PC-9 (cell line): ENCODE results near the gene DIRAS1. TPM values are rescaled to one million over a fixed set of nuclear protein-coding genes. Genes with fewer than 3 reads are reported as not detected.

Source experiments
- BruUV-seq: library from RNA; stranded (reverse); fragments of 400-500 nt; replicated peaks from 2 replicates; lab custom pipeline; 2021; lab: Mats Ljungman, UMichigan
- CTCF ChIA-PET: fragments of 300-600 bp; sonication (Branson Sonifier 250); formaldehyde crosslinking; loops from one replicate; lab custom pipeline; 2022; ENCODE audit warnings: antibody characterized with exemption; lab: Charles Lee
- POLR2A ChIA-PET: fragments of 300-600 bp; sonication (Branson Sonifier 250); formaldehyde crosslinking; loops from one replicate; lab custom pipeline; 2022; ENCODE audit warnings: antibody characterized with exemption; ENCODE audit not compliant: unreplicated experiment; lab: Charles Lee
- DNase-seq, 2 experiments: peaks; one replicate each; pipeline versions ENCODE4 v3.0.0 to v3.0.0-alpha.2; 2015 to 2022; ENCODE audit warnings: mixed read lengths in 1 of 2
- H2AFZ ChIP-seq: fragments of 200-600 bp; sonication (generic); 2 replicates; pipeline ENCODE4 v1.8.1; 2017; ENCODE audit warnings: antibody characterized with exemption
- H3F3A ChIP-seq: fragments of 200-600 bp; sonication (generic); 2 replicates; pipeline ENCODE4 v1.8.1; 2017; ENCODE audit warnings: antibody characterized with exemption, mild to moderate bottlenecking, low read depth; ENCODE audit not compliant: insufficient read depth
- H3K27ac ChIP-seq: fragments of 200-600 bp; sonication (generic); 2 replicates; pipeline ENCODE4 v1.6.1; 2016; ENCODE audit warnings: mixed run types
- H3K27me3 ChIP-seq: fragments of 200-600 bp; sonication (generic); 2 replicates; pipeline ENCODE4 v1.6.1; 2016; ENCODE audit warnings: low read depth, mixed run types; ENCODE audit not compliant: insufficient read depth
- H3K36me3 ChIP-seq: fragments of 200-600 bp; sonication (generic); 2 replicates; pipeline ENCODE4 v1.6.1; 2016; ENCODE audit warnings: low read depth, mixed run types
- H3K4me1 ChIP-seq: fragments of 200-600 bp; sonication (generic); replicated peaks from 2 replicates; pipeline ENCODE4 v1.6.1; 2016; ENCODE audit warnings: mixed run types; ENCODE audit not compliant: insufficient read depth
- H3K4me2 ChIP-seq: fragments of 200-600 bp; sonication (generic); 2 replicates; pipeline ENCODE4 v1.6.1; 2017; ENCODE audit warnings: mixed run types
- H3K4me3 ChIP-seq: fragments of 200-600 bp; sonication (generic); 2 replicates; pipeline ENCODE4 v1.6.1; 2016; ENCODE audit warnings: mixed run types
- H3K79me2 ChIP-seq: fragments of 200-600 bp; sonication (generic); 2 replicates; pipeline ENCODE4 v1.6.1; 2017; ENCODE audit warnings: low read depth, mixed run types
- H3K9me2 ChIP-seq: fragments of 200-600 bp; sonication (generic); 2 replicates; pipeline ENCODE4 v1.8.1; 2017; ENCODE audit warnings: mild to moderate bottlenecking; ENCODE audit not compliant: insufficient read depth
- H3K9me3 ChIP-seq: fragments of 200-600 bp; sonication (generic); 2 replicates; pipeline ENCODE4 v1.8.1; 2016; ENCODE audit warnings: low read depth; ENCODE audit not compliant: insufficient read depth
- H4K20me1 ChIP-seq: fragments of 200-600 bp; sonication (generic); 2 replicates; pipeline ENCODE4 v1.8.1; 2017; ENCODE audit not compliant: insufficient read depth
- CTCF ChIP-seq: fragments of 200-600 bp; sonication (generic); conservative IDR thresholded peaks from 2 replicates; pipeline ENCODE4 v1.6.1; 2017; ENCODE audit warnings: mixed run types, antibody characterized with exemption, mild to moderate bottlenecking, moderate library complexity
- EZH2 ChIP-seq: fragments of 200-600 bp; sonication (generic); IDR thresholded peaks from 2 replicates; pipeline ENCODE4 v1.8.0; 2017; ENCODE audit warnings: antibody characterized with exemption, low read depth
- intact Hi-C: fragments of 100-400 bp; cut with micrococcal nuclease; formaldehyde crosslinking; loops from one replicate; pipeline ENCODE4 v1.10.0; 2022; ENCODE audit not compliant: unreplicated experiment
- total RNA-seq: library from RNA; stranded (reverse); gene quantifications from 2 replicates; pipeline ENCODE4 v1.2.3, GENCODE V29; 2021

DIRAS1 gene
- total RNA-seq, 1 experiment from 2014 or later, result 0.57 TPM

DNA sequence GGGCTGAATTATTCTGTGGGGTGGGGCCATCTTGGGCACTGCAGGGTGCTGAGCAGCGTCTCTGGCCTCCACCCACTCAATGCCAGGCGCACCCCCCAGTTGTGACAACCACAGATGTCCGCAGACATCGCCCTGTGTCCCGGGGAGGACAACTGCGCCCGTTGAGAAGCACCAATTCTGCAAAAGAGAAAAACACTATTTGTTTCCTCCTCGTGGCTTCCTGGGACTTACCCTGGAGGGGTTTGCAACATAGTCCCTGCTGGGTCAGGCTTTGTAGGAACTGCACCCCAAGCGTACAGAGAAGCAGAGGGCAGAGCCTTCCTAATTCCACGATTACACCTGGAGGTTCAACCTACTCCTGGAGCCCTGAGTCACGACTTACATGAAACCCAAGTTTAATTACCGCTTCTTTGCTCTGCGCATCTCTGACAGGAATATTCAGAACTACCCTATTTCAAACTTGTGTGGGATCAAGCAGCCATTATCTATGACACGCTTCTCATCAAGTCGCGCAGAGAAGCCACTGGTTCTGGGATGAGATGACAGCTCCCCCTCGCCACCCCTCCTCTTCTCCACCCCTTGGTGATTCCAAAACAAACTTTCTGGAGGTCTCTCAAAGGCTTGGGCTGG, 29.8 kb upstream of the DIRAS1 start:
- DNase-seq, result no peak
- Histone ChIP-seq H3K27me3 (peaks cover 6% of the 10 kb centered on the region), H3K79me2 (no peaks in the 10 kb centered on the region), H3K4me1 (no peaks in the 10 kb centered on the region), H3K4me2 (no peak overlapping the region), H3K4me3 (no peak overlapping the region), H3K9me3 (no peaks in the 10 kb centered on the region), H4K20me1 (no peaks in the 10 kb centered on the region), H3K9me2 (no peaks in the 10 kb centered on the region), H3K36me3 (no peaks in the 10 kb centered on the region), H2AFZ (no peak overlapping the region), H3K27ac (no peak overlapping the region), H3F3A (no peaks in the 10 kb centered on the region)
- TF ChIP-seq EZH2, result no peak
- TF ChIP-seq CTCF, result no peak
- ChIA-PET POLR2A (no interaction called here), CTCF (no interaction called here)
- no TSS peak for BruUV-seq
- intact Hi-C loops, result no loop called here

GRCh38 chr19:2747349-2747748, 26.2 kb upstream of the DIRAS1 start:
- no peaks in the 10 kb centered on the region for H3K9me3 ChIP-seq
- H3K4me1 ChIP-seq, result no peaks in the 10 kb centered on the region
- no peaks in the 10 kb centered on the region for H3K36me3 ChIP-seq
- no peak overlapping the region for H3K27ac ChIP-seq
- H3K9me2 ChIP-seq, result no peaks in the 10 kb centered on the region
- no peak overlapping the region for H2AFZ ChIP-seq
- peaks cover 24% of the 10 kb centered on the region for H3K27me3 ChIP-seq
- H3K4me3 ChIP-seq, result no peak overlapping the region
- no TSS peak for BruUV-seq
- ChIA-PET CTCF (no interaction called here), POLR2A (no interaction called here)
- no peaks in the 10 kb centered on the region for H4K20me1 ChIP-seq
- no peaks in the 10 kb centered on the region for H3F3A ChIP-seq
- H3K79me2 ChIP-seq, result no peaks in the 10 kb centered on the region
- H3K4me2 ChIP-seq, result no peak overlapping the region
- no peak for DNase-seq
- intact Hi-C loops, result no loop called here
- no peak for TF ChIP-seq EZH2
- TF ChIP-seq CTCF, result no peak

GRCh38 chr19:2744113-2744512, 22.9 kb upstream of the DIRAS1 start:
- TF ChIP-seq CTCF (no peak), EZH2 (no peak)
- H3F3A ChIP-seq, result no peaks in the 10 kb centered on the region
- intact Hi-C loops, result no loop called here
- no peaks in the 10 kb centered on the region for H3K36me3 ChIP-seq
- no TSS peak for BruUV-seq
- H3K4me3 ChIP-seq, result no peak overlapping the region
- H3K79me2 ChIP-seq, result no peaks in the 10 kb centered on the region
- H3K4me1 ChIP-seq, result no peaks in the 10 kb centered on the region
- no peak overlapping the region for H2AFZ ChIP-seq
- no peaks in the 10 kb centered on the region for H3K9me2 ChIP-seq
- H3K4me2 ChIP-seq, result no peak overlapping the region
- no peak for DNase-seq
- H3K27ac ChIP-seq, result no peak overlapping the region
- no peaks in the 10 kb centered on the region for H4K20me1 ChIP-seq
- ChIA-PET POLR2A (no interaction called here), CTCF (no interaction called here)
- H3K27me3 ChIP-seq, result peaks cover 27% of the 10 kb centered on the region
- no peaks in the 10 kb centered on the region for H3K9me3 ChIP-seq
